ENCODE results near the gene MYO19.

DNA sequence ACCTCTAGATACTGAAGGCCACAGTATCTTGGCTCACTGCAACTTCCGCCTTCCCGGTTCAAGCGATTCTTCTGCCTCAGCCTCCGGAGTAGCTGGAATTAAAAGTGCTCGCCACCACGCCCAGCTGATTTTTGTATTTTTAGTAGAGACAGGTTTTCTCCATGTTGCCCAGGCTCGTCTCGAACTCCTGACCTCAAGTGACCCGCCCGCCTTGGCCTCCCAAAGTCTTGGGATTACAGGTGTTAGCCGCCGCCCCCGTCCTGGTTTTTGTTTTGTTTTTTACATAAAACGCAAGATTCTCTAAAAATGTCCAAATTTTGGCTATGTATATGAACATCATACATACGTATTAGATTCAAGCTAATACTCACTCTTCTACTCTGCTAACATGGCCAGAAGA is 8.1 kb upstream of the MYO19 start:
- TF ChIP-seq WT1 (tag by site-specific recombination; IDR thresholded peaks at IDR 0.05) = no peak
- TF ChIP-seq, protein P1, sequence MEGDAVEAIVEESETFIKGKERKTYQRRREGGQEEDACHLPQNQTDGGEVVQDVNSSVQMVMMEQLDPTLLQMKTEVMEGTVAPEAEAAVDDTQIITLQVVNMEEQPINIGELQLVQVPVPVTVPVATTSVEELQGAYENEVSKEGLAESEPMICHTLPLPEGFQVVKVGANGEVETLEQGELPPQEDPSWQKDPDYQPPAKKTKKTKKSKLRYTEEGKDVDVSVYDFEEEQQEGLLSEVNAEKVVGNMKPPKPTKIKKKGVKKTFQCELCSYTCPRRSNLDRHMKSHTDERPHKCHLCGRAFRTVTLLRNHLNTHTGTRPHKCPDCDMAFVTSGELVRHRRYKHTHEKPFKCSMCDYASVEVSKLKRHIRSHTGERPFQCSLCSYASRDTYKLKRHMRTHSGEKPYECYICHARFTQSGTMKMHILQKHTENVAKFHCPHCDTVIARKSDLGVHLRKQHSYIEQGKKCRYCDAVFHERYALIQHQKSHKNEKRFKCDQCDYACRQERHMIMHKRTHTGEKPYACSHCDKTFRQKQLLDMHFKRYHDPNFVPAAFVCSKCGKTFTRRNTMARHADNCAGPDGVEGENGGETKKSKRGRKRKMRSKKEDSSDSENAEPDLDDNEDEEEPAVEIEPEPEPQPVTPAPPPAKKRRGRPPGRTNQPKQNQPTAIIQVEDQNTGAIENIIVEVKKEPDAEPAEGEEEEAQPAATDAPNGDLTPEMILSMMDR (tag by site-specific recombination; IDR thresholded peaks at IDR 0.05) = no peak
- TF ChIP-seq ZNF174 (tag by site-specific recombination; IDR thresholded peaks at IDR 0.05) = no peak
- no peak for TF ChIP-seq REPIN1 (tag by site-specific recombination; IDR thresholded peaks at IDR 0.05; ENCODE audit: low read depth)
- TF ChIP-seq ZNF324 (tag by site-specific recombination; IDR thresholded peaks at IDR 0.05) = no peak
- TF ChIP-seq, protein P2, sequence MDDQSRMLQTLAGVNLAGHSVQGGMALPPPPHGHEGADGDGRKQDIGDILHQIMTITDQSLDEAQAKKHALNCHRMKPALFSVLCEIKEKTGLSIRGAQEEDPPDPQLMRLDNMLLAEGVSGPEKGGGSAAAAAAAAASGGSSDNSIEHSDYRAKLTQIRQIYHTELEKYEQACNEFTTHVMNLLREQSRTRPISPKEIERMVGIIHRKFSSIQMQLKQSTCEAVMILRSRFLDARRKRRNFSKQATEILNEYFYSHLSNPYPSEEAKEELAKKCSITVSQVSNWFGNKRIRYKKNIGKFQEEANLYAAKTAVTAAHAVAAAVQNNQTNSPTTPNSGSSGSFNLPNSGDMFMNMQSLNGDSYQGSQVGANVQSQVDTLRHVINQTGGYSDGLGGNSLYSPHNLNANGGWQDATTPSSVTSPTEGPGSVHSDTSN (CRISPR knock-in tag; IDR thresholded peaks at IDR 0.05) = no peak

Data from HEK293 (cell line).